Esophagus squamous epithelium (tissue), 5 donors: ENCODE data around the gene ATL1. TPM values are rescaled to one million over a fixed set of nuclear protein-coding genes. Genes with fewer than 3 reads are reported as not detected.

Experiments
- DNase-seq: peaks from one replicate; lab custom pipeline; 2025; lab: John Stamatoyannopoulos, UW
- H3K27ac ChIP-seq, 4 donors: fragments of 200-600 bp; sonication (generic); one replicate each; pipeline ENCODE4 v1.5.1; 2016 to 2019; ENCODE audit warnings: mild to moderate bottlenecking in 1 of 4
- H3K27me3 ChIP-seq, 4 donors: fragments of 200-600 bp; sonication (generic); 1 replicate in 3 of 4; 2 replicates in 1 of 4; pipeline versions ENCODE4 v1.5.1 to v1.6.0; 2017 to 2021; ENCODE audit warnings: antibody characterized with exemption in 1 of 4
- H3K36me3 ChIP-seq, 3 donors: fragments of 200-600 bp; sonication (generic); one replicate each; pipeline ENCODE4 v1.5.1; 2016 to 2019
- H3K4me1 ChIP-seq, 3 donors: fragments of 200-600 bp; sonication (generic); one replicate each; pipeline ENCODE4 v1.5.1; 2017 to 2019
- H3K4me3 ChIP-seq, 4 donors: fragments of 200-600 bp; sonication (generic); 1 replicate in 3 of 4; 2 replicates in 1 of 4; pipeline ENCODE4 v1.5.1; 2016 to 2019; ENCODE audit warnings: mild to moderate bottlenecking in 2 of 4, moderate library complexity in 1 of 4
- H3K9me3 ChIP-seq, 3 donors: fragments of 200-600 bp; sonication (generic); one replicate each; pipeline ENCODE4 v1.5.1; 2016 to 2019
- POLR2A ChIP-seq, 4 donors: fragments of 450-650 bp; IDR thresholded peaks; one replicate each; pipeline ENCODE4 v1.6.1; 2017; ENCODE audit warnings: antibody characterized with exemption in 4 of 4, mild to moderate bottlenecking in 4 of 4, moderate library complexity in 3 of 4
- WGBS, 2 donors: methylation state at CpG; one replicate each; pipeline ENCODE4 v1.1.5; 2018; 5-methylcytosine and 5-hydroxymethylcytosine counted together
- intact Hi-C: fragments of 100-400 bp; cut with DNase I; formaldehyde crosslinking; loops from one replicate; pipeline ENCODE4 v1.15.0; 2022
- total RNA-seq, 4 donors: library from RNA; depleted of rRNA; stranded (reverse); fragments of >200 nt; gene quantifications; one replicate each; pipeline ENCODE4 v1.1.0, GENCODE V29; 2016
- TF ChIP-seq, protein P1 (sequence below), 6 experiments: fragments of 450-650 bp in 4 of 6; fragments of 200-600 bp in 2 of 6; sonication (generic) in 2 of 6; IDR thresholded peaks; one replicate each; pipeline ENCODE4 v1.5.1; 2016 to 2019; ENCODE audit warnings: antibody characterized with exemption in 6 of 6, mild to moderate bottlenecking in 4 of 6, moderate library complexity in 4 of 6
- donor health status: DM: yes; HTN: yes; CAD: no.

The ATL1 gene
- total RNA-seq, 4 donors from 2014 or later: 3.3 to 7.3 (median 6.0) TPM

GRCh38 chr14:50602035-50602434, 42.1 kb downstream of the ATL1 start:
- intact Hi-C loops: no loop called here
- no peak for TF ChIP-seq POLR2A (IDR thresholded peaks at IDR 0.05)
- TF ChIP-seq, protein P1, sequence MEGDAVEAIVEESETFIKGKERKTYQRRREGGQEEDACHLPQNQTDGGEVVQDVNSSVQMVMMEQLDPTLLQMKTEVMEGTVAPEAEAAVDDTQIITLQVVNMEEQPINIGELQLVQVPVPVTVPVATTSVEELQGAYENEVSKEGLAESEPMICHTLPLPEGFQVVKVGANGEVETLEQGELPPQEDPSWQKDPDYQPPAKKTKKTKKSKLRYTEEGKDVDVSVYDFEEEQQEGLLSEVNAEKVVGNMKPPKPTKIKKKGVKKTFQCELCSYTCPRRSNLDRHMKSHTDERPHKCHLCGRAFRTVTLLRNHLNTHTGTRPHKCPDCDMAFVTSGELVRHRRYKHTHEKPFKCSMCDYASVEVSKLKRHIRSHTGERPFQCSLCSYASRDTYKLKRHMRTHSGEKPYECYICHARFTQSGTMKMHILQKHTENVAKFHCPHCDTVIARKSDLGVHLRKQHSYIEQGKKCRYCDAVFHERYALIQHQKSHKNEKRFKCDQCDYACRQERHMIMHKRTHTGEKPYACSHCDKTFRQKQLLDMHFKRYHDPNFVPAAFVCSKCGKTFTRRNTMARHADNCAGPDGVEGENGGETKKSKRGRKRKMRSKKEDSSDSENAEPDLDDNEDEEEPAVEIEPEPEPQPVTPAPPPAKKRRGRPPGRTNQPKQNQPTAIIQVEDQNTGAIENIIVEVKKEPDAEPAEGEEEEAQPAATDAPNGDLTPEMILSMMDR (IDR thresholded peaks at IDR 0.05): no peak
- H3K27me3 ChIP-seq: no peaks in the 10 kb centered on the region
- H3K9me3 ChIP-seq: no peaks in the 10 kb centered on the region
- no peaks in the 10 kb centered on the region for H3K36me3 ChIP-seq
- 72 to 75% methylated on average over 3 of the region's 3 CpGs for WGBS, 2 donors
- no peak overlapping the region for H3K27ac ChIP-seq
- DNase-seq: no peak
- H3K4me3 ChIP-seq: no peak overlapping the region
- H3K4me1 ChIP-seq: peaks cover 0 to 12% (median 0%) of the 10 kb centered on the region in 3 donors

DNA sequence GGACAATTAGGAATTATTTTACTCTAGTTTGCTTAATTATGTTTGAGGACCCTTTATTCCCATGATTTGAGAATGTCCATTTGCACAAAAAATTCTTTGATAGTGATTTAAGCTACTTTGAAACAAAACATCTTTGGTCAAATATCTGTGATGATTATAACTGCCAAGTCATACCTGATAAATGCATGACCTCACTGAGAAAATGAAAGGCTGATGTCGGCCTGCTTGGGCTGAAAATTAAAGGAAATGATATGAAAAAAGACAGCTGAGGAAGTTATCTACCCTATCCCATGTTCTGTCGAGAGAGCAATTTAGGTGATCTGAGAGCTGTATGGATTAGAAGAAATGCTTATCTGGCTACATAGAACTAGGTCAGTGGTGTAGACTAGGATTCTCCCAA, 43.6 kb downstream of the ATL1 start:
- no peaks in the 10 kb centered on the region for H3K36me3 ChIP-seq
- TF ChIP-seq, protein P1 (IDR thresholded peaks at IDR 0.05): no peak
- TF ChIP-seq POLR2A (IDR thresholded peaks at IDR 0.05): no peak
- no peak overlapping the region for H3K27ac ChIP-seq
- WGBS, 2 donors: 73 to 74% methylated on average over 2 of the region's 2 CpGs
- H3K4me3 ChIP-seq: no peak overlapping the region
- no peaks in the 10 kb centered on the region for H3K9me3 ChIP-seq
- no peak for DNase-seq
- H3K27me3 ChIP-seq: no peaks in the 10 kb centered on the region
- H3K4me1 ChIP-seq: peaks cover 0 to 12% (median 0%) of the 10 kb centered on the region in 3 donors
- intact Hi-C loops: no loop called here

GRCh38 chr14:50605766-50606165, 45.8 kb downstream of the ATL1 start:
- no peaks in the 10 kb centered on the region for H3K36me3 ChIP-seq
- no peak overlapping the region for H3K27ac ChIP-seq
- no peak overlapping the region for H3K4me3 ChIP-seq
- no peak for DNase-seq
- peaks cover 0 to 2% (median 0%) of the 10 kb centered on the region in 3 donors for H3K4me1 ChIP-seq
- 31 to 68% methylated on average over 1 of the region's 1 CpG for WGBS, 2 donors
- H3K9me3 ChIP-seq: no peaks in the 10 kb centered on the region
- no peak for TF ChIP-seq POLR2A (IDR thresholded peaks at IDR 0.05)
- TF ChIP-seq, protein P1 (IDR thresholded peaks at IDR 0.05): no peak
- no peaks in the 10 kb centered on the region for H3K27me3 ChIP-seq
- intact Hi-C loops: no loop called here

GRCh38 chr14:50606468-50606867, 46.5 kb downstream of the ATL1 start:
- TF ChIP-seq, protein P1 (IDR thresholded peaks at IDR 0.05): no peak
- no peak for TF ChIP-seq POLR2A (IDR thresholded peaks at IDR 0.05)
- Histone ChIP-seq H3K36me3 (no peaks in the 10 kb centered on the region), H3K9me3 (no peaks in the 10 kb centered on the region), H3K4me3 (no peak overlapping the region), H3K27ac (no peak overlapping the region), H3K4me1 (no peaks in the 10 kb centered on the region), H3K27me3 (no peaks in the 10 kb centered on the region)
- intact Hi-C loops: no loop called here
- WGBS, 2 donors: 80 to 90% methylated on average over 2 of the region's 2 CpGs
- DNase-seq: no peak

DNA sequence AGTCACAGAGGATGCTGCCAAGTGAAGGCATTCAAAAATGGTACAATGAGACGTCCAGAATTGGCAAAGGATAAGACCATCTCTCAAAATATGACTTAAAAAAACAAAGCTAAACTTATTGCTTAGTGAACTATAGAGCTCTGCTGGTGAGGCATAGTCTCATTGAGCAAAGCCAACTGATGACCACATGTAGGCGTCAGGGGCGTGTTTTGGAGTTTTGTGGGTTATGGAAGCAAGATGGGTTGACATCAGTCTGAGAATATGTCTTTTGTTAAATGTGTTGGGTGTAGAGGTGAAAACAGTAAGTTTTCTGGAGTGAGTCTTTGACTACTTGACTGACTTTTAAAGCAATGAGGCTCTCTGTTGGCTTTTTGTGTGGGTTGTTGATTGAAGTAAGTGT, 47.2 kb downstream of the ATL1 start:
- H3K27ac ChIP-seq: no peak overlapping the region
- DNase-seq: no peak
- WGBS, 2 donors: 75 to 76% methylated on average over 3 of the region's 3 CpGs
- TF ChIP-seq, protein P1 (IDR thresholded peaks at IDR 0.05): no peak
- TF ChIP-seq POLR2A (IDR thresholded peaks at IDR 0.05): no peak
- no peaks in the 10 kb centered on the region for H3K4me1 ChIP-seq
- intact Hi-C loops: no loop called here
- H3K9me3 ChIP-seq: no peaks in the 10 kb centered on the region
- H3K27me3 ChIP-seq: no peaks in the 10 kb centered on the region
- H3K36me3 ChIP-seq: no peaks in the 10 kb centered on the region
- no peak overlapping the region for H3K4me3 ChIP-seq
